Measurements from ENCODE around the gene NPHS1. TPM values are rescaled to one million over a fixed set of nuclear protein-coding genes. Genes with fewer than 3 reads are reported as not detected.

NPHS1 gene
- total RNA-seq, result not detected in 2 replicates

GRCh38 chr19:35852029-35852780 lies at the start of gene NPHS1:
NPHS1 (minus strand) TSS chr19:35852504; CDS start chr19:35851837, 667 bp downstream.

GRCh38 chr19:35868172-35868822 lies 16.0 kb upstream of the NPHS1 start, which contains the start of gene APLP1:
APLP1 (plus strand) TSS chr19:35868574; CDS start chr19:35868637, 63 bp downstream.

GRCh38 chr19:35856546-35857149 lies 4.3 kb upstream of the NPHS1 start, which contains the start of gene KIRREL2:
KIRREL2 (plus strand) TSS chr19:35856911; CDS start chr19:35857120, 209 bp downstream.

GRCh38 chr19:35812220-35813042 lies 39.9 kb downstream of the NPHS1 start, which contains the start of gene PRODH2:
PRODH2 (minus strand) TSS chr19:35812845; CDS start chr19:35812805, 40 bp downstream.

Other genes with a start within 250 kb of the NPHS1 start
- 6.0 and 9.3 TPM in 2 replicates for gene HAUS5, start 239.8 kb downstream of the NPHS1 start, total RNA-seq
- 32.4 and 33.7 TPM in 2 replicates for gene RBM42, start 223.5 kb downstream of the NPHS1 start, total RNA-seq
- gene ETV2, start 210.8 kb downstream of the NPHS1 start, total RNA-seq, result 0.13 and 0.49 TPM in 2 replicates
- gene COX6B1, start 204.2 kb downstream of the NPHS1 start, total RNA-seq, result 295 and 323 TPM in 2 replicates
- not detected in 2 replicates for gene UPK1A, start 186.0 kb downstream of the NPHS1 start, total RNA-seq
- not detected in 2 replicates for gene ZBTB32, start 147.9 kb downstream of the NPHS1 start, total RNA-seq
- 6.2 and 19.6 TPM in 2 replicates for gene KMT2B, start 134.5 kb downstream of the NPHS1 start, total RNA-seq
- gene IGFLR1, start 110.1 kb downstream of the NPHS1 start, total RNA-seq, result 0.49 and 0.94 TPM in 2 replicates
- gene U2AF1L4, start 107.1 kb downstream of the NPHS1 start, total RNA-seq, result 4.0 and 6.4 TPM in 2 replicates
- 12.3 and 13.8 TPM in 2 replicates for gene PSENEN, start 106.9 kb downstream of the NPHS1 start, total RNA-seq
- 3.9 and 5.0 TPM in 2 replicates for gene LIN37, start 103.9 kb downstream of the NPHS1 start, total RNA-seq
- 0.25 and 0.49 TPM in 2 replicates for gene HSPB6, start 95.5 kb downstream of the NPHS1 start, total RNA-seq
- 1.5 and 2.5 TPM in 2 replicates for gene PROSER3, start 94.3 kb downstream of the NPHS1 start, total RNA-seq
- 2.1 and 4.0 TPM in 2 replicates for gene ARHGAP33, start 76.9 kb downstream of the NPHS1 start, total RNA-seq
- gene PRODH2, start 39.7 kb downstream of the NPHS1 start, total RNA-seq, result not detected in 2 replicates
- gene KIRREL2, start 4.4 kb upstream of the NPHS1 start, total RNA-seq, result under 0.01 TPM in 1 of 2 replicates, not detected in the other
- gene APLP1, start 16.1 kb upstream of the NPHS1 start, total RNA-seq, result 1.3 and 8.4 TPM in 2 replicates
- gene NFKBID, start 48.0 kb upstream of the NPHS1 start, total RNA-seq, result 3.1 and 3.5 TPM in 2 replicates
- gene HCST, start 50.0 kb upstream of the NPHS1 start, total RNA-seq, result not detected in 2 replicates
- gene TYROBP, start 55.8 kb upstream of the NPHS1 start, total RNA-seq, result not detected in 2 replicates
- 2.5 and 2.8 TPM in 2 replicates for gene LRFN3, start 83.9 kb upstream of the NPHS1 start, total RNA-seq
- gene SDHAF1, start 142.7 kb upstream of the NPHS1 start, total RNA-seq, result 9.8 and 12.1 TPM in 2 replicates
- 0.06 TPM in 1 of 2 replicates, not detected in the other for gene SYNE4, start 156.3 kb upstream of the NPHS1 start, total RNA-seq
- gene ALKBH6, start 161.7 kb upstream of the NPHS1 start, total RNA-seq, result 7.4 and 9.4 TPM in 2 replicates
- 0.81 and 6.7 TPM in 2 replicates for gene CLIP3, start 180.4 kb upstream of the NPHS1 start, total RNA-seq
- gene THAP8, start 201.8 kb upstream of the NPHS1 start, total RNA-seq, result 0.31 and 0.65 TPM in 2 replicates
- gene WDR62, start 202.4 kb upstream of the NPHS1 start, total RNA-seq, result 3.9 and 4.4 TPM in 2 replicates

Data from bladder microvascular endothelial cell (primary cell).